ENCODE measurements around the gene BDH1.
"Not testable (repeated sequence)": the region's sequence is repeated elsewhere in the genome, so short reads cannot be mapped to it uniquely, and the experiment has no call there.

The BDH1 gene

GRCh38 chr3:197577366-197578074, 21.8 kb upstream of the BDH1 start:
- no peak for FAIRE-seq

DNA sequence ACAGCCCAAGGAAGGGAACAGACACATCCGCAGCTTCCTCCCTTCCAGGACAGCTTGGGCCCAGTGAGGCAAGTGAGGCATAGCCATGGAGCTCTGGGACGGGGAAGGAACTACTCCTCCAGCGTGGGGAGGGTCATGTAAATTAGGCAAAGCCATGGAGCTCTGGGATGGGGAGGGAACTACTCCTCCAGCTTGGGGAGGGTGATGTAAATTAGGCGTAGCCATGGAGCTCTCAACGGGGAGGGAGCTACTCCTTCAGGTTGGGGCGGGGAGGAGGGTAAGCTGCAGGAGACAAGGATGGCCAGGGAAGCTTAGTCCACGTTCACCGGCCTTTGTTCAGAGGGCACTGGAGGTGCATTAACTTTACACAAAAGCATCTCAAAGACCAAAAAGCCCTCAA, 21.1 kb upstream of the BDH1 start:
- FAIRE-seq: no peak

GRCh38 chr3:197575362-197575761, 19.6 kb upstream of the BDH1 start:
- FAIRE-seq: no peak

DNA sequence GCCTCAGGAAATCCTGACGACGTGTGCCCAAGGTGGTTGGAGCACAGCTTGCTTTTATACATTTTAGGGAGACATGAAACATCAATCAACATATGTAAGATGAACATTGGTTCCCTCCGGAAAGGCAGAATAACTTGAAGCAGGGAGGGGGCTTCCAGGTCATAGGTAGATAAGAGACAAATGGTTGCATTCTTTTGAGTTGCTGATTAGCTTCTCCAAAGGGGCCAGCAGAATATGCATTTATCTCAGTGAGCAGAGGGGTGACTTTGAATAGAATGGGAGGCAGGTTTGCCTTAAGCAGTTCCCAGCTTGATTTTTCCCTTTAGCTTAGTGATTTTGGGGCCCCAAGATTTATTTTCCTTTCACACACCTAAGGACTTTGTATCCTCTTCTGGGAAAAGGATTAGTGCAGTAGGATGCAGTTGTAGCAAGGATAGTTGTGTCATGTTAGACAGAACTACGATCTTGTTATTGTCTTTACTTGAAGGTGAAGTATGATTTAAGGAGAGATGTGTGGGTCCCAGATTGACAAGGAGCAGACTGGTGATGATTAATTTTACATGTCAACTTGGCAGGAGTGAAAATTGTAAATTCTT, 18.7 kb upstream of the BDH1 start:
- FAIRE-seq: not testable (repeated sequence)

DNA sequence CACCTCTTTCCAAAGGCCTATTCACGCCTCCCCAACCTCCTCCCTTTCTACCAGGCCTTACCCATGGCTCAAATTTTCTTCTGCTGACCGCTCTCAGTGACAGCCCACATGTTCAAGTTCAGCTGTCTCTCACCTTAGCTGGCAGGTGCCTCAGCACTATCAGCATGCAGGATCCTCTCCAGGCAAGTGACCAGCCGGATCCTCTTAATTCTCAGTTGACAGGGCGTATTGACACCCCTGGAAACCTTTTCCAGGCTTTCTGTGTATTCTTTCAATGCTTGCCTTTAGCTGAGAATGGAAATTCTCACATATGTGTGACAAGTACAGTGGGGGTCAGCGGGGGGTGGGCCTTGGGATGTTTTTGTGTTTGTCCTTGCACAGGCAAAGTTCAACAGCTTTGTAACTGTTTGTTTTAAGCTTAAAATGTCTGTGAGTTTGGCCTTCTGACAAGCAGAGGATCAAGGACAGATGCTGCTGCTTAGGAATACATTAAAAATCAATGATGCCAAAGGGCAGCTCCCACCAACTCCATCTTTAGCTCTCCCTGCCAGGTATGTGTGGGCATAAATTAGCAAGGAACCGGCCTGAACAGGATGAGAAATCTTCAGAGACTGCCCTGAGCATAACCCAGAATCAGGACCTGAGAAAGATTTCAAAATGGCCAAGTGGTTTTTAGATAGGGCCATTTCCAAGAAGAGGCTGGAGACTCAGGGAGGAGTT, 17.4 kb upstream of the BDH1 start:
- no peak for FAIRE-seq

- not testable (repeated sequence) for FAIRE-seq
Measured at GRCh38 chr3:197571880-197572172, 16.1 kb upstream of the BDH1 start.

DNA sequence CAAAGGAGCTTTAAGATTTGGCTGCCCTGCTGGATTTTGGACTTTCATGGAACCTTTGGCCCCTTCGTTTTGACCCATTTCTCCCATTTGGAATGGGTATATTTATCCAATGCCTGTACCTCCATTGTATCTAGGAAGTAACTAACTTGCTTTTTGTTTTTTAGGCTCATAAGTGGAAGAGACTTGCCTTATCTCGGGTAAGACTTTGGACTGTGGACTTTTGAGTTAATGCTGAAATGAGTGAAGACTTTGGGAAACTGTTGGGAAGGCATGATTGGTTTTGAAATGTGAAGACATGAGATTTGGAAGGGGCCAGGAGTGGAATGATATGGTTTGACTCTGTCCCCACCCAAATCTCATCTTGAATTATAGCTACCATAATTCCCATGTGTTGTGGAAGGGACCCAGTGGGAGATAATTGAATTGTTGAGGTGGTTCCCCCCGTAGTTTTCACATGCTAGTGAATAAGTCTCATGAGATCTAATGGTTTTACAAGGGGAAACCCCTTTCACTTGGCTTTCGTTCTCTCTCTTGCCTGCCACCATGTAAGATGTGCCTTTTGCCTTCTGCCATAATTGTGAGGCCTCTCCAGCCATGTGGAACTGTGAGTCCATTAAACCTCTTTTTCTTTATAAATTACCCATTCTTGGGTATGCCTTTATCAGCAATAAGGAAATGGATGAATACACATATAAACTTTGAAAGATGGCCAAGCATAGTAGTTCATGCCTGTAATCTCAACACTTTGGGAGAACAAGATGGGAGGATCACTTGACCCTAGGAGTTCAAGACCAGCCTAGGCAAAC, 15.5 kb upstream of the BDH1 start:
- not testable (repeated sequence) for FAIRE-seq

- FAIRE-seq: not testable (repeated sequence)
Measured at GRCh38 chr3:197569433-197569832, 13.7 kb upstream of the BDH1 start.

DNA sequence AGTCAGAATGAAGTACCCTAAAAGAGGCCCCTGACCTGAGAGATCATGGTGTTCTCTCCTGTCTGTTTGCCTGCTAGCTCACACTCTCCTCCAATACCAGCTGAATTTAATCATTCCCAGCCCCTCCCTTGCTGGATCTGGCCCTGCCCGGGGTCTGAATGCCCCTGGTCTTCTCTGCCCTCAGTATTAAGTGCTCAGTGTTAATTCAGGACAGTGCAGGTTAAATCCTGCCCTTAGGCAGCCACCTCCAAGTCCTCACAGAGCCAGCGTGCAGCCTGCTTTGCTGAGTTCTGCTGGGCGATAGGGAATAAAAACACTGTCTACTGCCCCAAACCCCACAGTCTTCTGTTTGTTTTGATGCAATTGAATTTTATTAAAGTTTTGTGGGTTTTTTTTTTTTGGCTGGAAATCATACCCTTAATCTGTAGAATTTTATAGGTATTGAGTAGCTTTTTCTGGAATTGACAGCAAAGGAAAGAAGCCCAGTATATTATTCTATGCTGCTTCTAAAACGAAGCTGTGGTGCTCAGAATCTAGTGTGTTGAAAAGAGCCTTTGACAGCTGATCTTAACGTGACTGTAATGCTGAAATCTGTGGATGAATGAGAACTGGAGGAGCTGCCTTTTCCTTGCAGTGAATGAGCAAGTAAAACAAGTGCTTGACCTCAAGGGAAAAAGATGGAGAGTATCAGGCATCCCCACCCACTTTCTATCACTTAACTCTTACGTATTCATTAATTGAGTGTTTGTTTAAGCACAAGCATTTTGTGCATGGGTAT, 12.3 kb upstream of the BDH1 start:
- FAIRE-seq: no peak

GRCh38 chr3:197566155-197566554, 10.4 kb upstream of the BDH1 start:
- FAIRE-seq: not testable (repeated sequence)

DNA sequence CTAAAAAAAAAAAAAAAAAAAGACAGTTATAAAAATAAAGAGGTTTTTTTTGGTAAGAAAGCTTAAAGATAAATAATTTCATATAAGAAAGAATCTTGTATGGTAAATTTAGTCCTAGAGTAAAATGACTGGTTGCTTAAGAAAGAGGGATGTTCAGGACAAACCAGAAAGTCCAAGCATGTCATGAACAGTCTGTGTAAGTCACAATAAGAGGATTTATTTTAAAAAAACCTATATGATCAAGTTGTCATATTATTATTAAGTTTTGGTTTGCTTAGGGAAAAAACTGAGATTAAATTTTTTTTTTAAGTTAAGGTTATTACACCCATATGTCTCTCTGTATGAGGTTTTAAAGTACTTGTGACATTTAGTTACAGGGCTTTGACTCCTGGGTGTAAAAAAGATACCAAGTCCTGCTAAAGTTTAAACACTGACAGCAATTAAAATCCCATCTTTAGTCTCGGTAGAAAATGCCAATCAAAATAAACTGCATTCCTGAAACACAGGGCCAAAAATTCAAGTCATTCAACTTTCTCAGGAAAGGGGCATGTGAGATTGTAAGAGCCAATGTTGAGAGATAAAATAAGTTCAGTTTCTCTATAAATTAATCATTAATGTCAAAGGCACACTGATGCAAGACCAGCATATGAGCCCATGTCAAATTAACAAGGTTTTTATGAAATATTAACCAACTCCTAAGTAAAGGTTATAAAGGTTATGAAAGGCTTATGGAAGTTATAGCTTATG, 8.5 kb upstream of the BDH1 start:
- no peak for FAIRE-seq

DNA sequence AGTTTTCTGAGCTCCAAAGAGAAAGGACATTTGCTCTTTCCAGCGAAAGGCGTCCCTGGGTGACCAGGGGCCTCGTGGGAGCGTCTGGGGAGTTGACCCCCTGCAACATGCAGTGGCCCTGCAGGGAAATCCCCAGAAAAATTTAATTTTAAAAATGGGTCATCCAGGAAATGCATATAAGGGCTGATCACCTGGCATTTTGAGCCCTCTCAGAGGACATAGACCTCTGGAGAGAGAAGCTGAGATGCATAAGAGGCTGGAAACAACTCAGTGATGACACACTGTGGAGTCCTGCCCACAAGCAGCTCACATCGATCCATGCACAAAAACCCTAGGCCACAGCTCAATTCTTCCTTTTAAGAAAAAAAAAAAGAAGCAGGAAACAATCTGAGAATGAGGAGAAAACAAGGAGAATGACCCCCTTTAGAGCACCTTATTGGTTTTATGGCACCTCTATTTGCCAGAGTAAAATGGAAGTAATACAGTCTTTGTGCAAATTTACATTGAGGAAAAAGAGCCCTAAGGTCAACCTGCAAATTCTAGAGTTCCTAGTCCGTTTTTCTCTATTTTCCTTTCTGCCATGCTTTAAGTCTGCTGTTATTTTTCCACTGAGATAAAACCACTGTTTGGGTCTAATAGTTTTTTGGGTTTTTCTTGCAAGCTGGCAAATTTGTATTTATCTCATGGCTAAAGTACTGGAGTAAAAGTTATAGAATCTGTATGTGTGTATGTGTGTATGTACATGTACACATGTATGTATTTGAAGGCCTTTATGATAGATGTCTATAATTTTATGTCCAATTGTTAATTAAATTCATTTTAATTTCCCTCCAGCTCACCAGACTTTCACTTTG, 6.9 kb upstream of the BDH1 start:
- no peak for FAIRE-seq

DNA sequence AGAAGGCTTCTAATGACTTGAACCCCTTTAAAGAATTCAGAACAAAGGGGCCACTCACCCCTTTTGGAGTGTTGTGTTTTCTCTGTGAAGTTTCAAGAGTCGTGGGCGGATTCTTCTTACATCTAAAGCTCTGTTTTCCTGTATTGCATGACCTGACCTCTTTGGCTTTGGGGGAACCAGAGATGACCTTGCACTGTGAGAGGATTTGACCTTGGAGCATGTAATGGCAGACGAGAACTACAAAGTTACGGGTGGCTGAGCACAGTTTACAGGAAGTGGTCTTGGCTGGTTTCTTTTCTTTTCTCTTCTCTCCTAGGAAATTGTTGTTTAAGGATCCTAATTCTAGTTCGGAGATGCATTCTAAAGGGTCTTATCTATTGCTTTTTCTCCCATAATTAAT, 6.2 kb upstream of the BDH1 start:
- FAIRE-seq: no peak

DNA sequence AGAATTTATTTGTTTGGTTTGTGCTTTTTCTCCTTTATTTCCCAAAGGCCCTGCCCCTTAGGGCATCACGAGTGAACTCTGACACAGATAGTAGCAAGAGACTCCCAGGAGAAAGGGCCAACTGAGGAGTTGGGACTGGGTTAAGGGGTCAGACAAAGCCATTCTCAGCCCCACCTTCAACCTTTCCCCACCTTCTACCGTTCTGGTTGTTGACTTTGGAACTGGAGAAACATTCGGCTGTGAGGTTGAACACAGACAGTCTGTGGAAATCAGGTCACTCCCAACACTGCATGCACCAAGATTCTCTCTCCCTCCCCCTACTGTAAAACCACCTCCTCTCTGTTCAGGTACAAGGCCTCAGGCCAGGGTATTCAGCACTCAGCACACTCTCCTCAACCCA, 3.9 kb upstream of the BDH1 start:
- FAIRE-seq: no peak

DNA sequence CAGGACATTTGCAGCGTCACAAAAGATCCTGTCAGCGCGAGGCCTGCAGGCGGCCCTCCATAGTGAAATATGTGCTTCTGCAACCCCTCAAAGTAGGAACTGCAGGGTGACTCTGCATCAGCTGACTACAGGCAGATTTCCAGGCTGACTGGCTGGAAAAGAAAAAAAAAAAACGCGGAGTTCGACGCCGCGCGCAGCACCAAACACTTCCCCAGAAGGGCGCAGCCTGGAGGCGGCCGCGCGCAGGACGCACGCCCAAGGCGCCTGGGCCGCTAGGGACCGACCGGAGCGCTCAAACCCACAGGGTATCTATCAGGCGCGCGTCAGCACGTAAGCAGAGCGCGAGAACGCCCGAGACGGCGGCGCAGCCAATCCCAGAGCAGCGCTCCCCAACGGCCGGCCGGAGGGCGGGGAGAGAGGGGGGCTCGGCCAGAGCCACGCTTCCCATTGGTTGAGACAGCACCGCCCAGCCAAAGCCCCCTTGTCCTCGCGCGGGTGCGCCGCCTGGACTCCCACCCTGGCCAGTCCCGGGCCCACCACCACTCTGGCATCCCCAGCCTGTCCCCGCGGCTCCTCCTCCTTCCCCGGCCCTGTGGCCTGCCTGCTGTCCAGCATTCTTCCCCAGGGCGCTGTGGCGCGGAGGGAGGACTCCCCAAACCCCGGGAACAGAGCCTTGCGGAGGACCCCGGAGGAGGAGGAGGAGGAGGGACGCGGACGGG, 1.0 kb downstream of the BDH1 start:
- no peak for FAIRE-seq

DNA sequence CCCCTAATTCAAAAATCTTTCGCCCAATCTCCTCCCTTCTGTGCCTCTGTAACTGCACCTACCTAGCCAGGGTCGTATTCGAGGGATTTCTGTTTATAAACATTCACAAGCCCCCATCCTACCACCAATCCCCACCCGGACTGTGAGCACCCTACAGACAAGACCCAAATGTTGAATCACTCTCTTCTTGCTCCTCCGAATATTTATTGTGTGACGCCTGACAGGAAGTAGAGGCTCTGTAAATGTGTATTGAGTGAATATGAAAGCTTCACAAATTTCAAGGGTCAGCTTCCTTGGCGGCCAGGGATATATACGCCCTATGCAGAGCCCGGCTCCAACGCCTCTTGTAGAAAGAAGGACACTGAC, 1.6 kb downstream of the BDH1 start:
- no peak for FAIRE-seq

GRCh38 chr3:197552198-197552597, 3.6 kb downstream of the BDH1 start:
- FAIRE-seq: no peak

DNA sequence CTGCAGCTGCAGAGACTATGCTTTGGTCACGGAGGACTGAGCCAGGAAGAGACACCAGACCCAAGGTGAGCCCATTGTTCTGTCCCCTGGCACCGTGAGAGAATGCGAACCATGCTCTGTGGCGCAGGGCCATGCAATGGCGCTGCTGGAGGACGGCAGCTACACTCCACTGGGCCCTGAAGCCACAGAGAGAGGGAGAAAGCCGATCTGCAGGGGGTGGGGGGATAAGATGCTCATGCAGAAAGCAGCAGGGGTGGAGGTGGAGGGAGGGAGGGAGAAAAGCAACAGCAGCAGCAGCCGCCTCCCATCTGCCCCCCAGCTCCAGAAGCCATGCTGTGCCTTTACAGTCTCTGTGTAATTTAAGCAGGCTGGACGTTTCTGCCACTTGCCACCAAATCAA, 5.3 kb downstream of the BDH1 start:
- no peak for FAIRE-seq

DNA sequence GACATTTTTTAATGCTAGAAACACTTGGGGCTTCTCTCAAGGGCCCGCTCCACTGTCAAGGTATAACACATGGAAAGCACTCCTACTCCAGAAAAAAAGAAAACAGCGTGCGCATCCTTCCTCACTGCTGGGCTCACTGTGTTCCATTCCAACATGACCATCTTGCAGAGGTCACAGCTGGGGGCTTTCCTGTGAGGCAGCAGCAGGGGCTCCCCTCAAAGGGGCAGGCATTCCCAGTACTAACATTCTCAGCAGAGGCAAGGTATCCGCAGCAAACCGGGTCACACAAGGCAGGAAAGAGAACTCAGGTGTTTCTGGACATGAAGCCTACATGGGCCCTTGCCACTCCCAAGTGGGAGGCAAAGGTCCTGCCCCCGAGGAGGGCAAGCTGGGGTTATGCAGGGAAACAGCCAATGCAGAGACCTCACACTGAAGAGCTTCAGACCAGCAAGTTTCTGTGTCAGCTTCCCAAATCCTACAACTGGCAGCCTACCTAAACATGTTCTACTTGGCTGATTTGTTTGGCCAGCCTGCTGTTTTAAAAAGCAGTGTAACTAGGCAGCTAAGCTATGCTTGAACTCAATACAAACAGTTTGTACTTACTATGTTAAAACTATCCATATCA, 6.4 kb downstream of the BDH1 start:
- FAIRE-seq: no peak
